Gastrocnemius medialis (tissue), 4 donors: ENCODE results near the gene POR.

Experiments used
- CTCF ChIP-seq, 5 experiments: fragments of 450-650 bp in 3 of 5; fragments of 200-600 bp in 2 of 5; sonication (generic) in 2 of 5; IDR thresholded peaks in 4 of 5; conservative IDR thresholded peaks in 1 of 5; 1 replicate in 4 of 5; 2 replicates in 1 of 5; pipeline ENCODE4 v1.5.1; 2016 to 2019; ENCODE audit warnings: antibody characterized with exemption in 5 of 5, mild to moderate bottlenecking in 3 of 5, moderate library complexity in 3 of 5
- POLR2A ChIP-seq, 2 donors: fragments of 450-650 bp; IDR thresholded peaks; one replicate each; pipeline ENCODE4 v1.6.1; 2017; ENCODE audit warnings: antibody characterized with exemption in 2 of 2, mild to moderate bottlenecking in 2 of 2, moderate library complexity in 2 of 2

DNA sequence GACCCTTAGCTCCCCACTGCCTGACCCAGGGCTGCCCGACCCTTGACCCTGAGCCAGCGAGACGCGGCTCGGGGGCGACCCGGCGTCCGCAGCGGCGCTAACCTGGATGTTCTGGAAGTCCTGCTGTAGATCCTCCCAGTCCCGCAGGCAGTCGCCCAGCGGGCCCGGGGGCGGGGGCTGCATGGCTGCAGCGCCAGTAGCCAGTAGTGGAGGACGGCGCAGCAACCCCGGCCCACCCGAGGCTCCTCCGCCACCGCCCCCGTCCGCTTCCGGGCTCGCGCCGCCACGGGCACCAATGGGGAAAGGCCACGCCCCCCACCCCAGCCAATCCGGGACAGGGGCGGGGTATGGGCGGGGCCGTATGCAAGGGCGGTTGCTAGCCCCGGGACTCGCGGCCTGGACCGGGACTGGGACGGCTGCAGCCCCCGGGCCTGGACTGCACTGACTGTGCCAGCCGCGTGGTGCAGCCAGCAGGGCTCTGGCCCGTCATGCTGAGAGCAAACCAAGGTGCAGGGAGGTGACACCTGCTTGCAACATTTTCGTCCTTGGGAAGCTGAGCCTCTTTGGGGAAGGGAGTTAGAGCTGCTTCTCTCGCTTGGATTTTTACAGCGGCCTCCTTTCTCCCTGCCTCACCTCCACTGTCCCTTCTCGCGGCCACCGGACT lies 79.6 kb downstream of the POR start, which contains the start of gene TMEM120A:
- TF ChIP-seq CTCF (IDR thresholded peaks at IDR 0.05 in 4 of 5, conservative IDR thresholded peaks at IDR 0.05 in 1 of 5) (peak in 3 of 5 experiments; percentile 24 to 60 (median 35)), POLR2A (IDR thresholded peaks at IDR 0.05) (peak; percentile 90 to 93)
